Transverse colon (tissue), 4 donors: Measurements from ENCODE around the gene SYPL1.

Experiments used
- CTCF ChIP-seq, 5 experiments: fragments of 200-600 bp in 3 of 5; fragments of 450-650 bp in 2 of 5; sonication (generic) in 3 of 5; IDR thresholded peaks; 1 replicate in 2 of 5; 2 replicates in 3 of 5; pipeline ENCODE4 v1.5.1; 2016 to 2017; ENCODE audit warnings: antibody characterized with exemption in 5 of 5, inconsistent platforms in 3 of 5, mild to moderate bottlenecking in 2 of 5, moderate library complexity in 1 of 5
- POLR2A ChIP-seq: fragments of 450-650 bp; IDR thresholded peaks from one replicate; pipeline ENCODE4 v1.6.1; 2016; ENCODE audit warnings: antibody characterized with exemption, mild to moderate bottlenecking, moderate library complexity
- POLR2AphosphoS5 ChIP-seq, 3 donors: sonication (generic); formaldehyde crosslinking; IDR thresholded peaks; one replicate each; pipeline ENCODE4 v1.6.1; 2016; ENCODE audit warnings: antibody characterized with exemption in 3 of 3

DNA sequence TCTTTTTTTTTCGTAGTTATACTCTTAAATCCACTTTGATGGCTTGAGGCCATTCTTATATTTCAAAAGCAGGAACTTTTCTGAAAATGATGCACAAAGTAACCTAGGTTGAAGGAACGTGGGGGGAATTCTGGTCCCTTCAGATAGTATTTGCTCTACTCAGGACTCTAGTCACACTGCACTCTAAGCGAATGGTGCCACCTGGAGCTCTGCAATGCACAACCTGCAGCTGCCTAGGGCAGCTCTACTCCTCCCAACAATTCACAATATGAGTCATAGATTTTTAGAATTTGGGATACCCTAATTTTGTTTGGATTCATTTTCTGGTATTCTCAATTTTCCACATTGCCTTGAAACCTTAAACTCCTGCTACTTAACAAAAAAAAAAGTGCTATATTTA lies 17.3 kb downstream of the SYPL1 start:
- TF ChIP-seq CTCF (IDR thresholded peaks at IDR 0.05) (no peak), POLR2A (no peak), POLR2AphosphoS5 (IDR thresholded peaks at IDR 0.05) (no peak)
